H1 (cell line): ENCODE data around the gene CLDN8. TPM values are rescaled to one million over a fixed set of nuclear protein-coding genes. Genes with fewer than 3 reads are reported as not detected.

Experiments used
- CTCF ChIA-PET: fragments of 300-600 bp; sonication (Branson Sonifier 250); formaldehyde crosslinking; loops from one replicate; lab custom pipeline; 2021; ENCODE audit not compliant: partially characterized antibody; lab: Charles Lee
- POLR2A ChIA-PET: fragments of 300-600 bp; sonication (Branson Sonifier 250); formaldehyde crosslinking; loops from one replicate; lab custom pipeline; 2021; ENCODE audit warnings: inconsistent platforms; ENCODE audit not compliant: partially characterized antibody; lab: Charles Lee
- DNase-seq, 2 experiments: peaks; one replicate each; pipeline versions ENCODE4 v3.0.0 to v3.0.0-alpha.2; 2010 to 2022; ENCODE audit warnings: low spot score in 2 of 2, low read depth in 1 of 2, mixed read lengths in 1 of 2
- FAIRE-seq: peaks from 2 replicates; lab custom pipeline; 2011; peaks lifted over from hg19 to GRCh38; lab: Jason Lieb, UNC
- H2AFZ ChIP-seq: 2 replicates; pipeline ENCODE4 v1.8.1; 2012; ENCODE audit warnings: low read length, inconsistent platforms
- H2AK5ac ChIP-seq: 2 replicates; pipeline ENCODE4 v1.6.1; 2013; ENCODE audit warnings: low read depth, low read length
- H2BK120ac ChIP-seq: replicated peaks from 2 replicates; pipeline ENCODE3; 2013; ENCODE audit warnings: low read depth, low read length, inconsistent platforms
- H2BK12ac ChIP-seq: 2 replicates; pipeline ENCODE4 v1.6.1; 2013; ENCODE audit warnings: low read depth, low read length
- H2BK15ac ChIP-seq: 2 replicates; pipeline ENCODE4 v1.6.1; 2013; ENCODE audit warnings: low read length
- H2BK20ac ChIP-seq: 2 replicates; pipeline ENCODE4 v1.6.1; 2013; ENCODE audit warnings: low read length
- H2BK5ac ChIP-seq: 2 replicates; pipeline ENCODE4 v1.6.1; 2013; ENCODE audit warnings: low read depth, low read length
- H3K14ac ChIP-seq: 2 replicates; pipeline ENCODE4 v1.6.1; 2013; ENCODE audit warnings: inconsistent platforms; ENCODE audit not compliant: insufficient read length
- H3K18ac ChIP-seq: 2 replicates; pipeline ENCODE4 v1.6.1; 2013; ENCODE audit warnings: low read length; ENCODE audit errors: extremely low read depth
- H3K23ac ChIP-seq: 2 replicates; pipeline ENCODE4 v1.6.1; 2013; ENCODE audit warnings: inconsistent platforms; ENCODE audit not compliant: insufficient read length
- H3K23me2 ChIP-seq: 2 replicates; pipeline ENCODE4 v1.6.1; 2013; ENCODE audit warnings: low read depth, low read length
- H3K27ac ChIP-seq: 2 replicates; pipeline ENCODE4 v1.6.1; 2011; ENCODE audit warnings: low read depth, low read length, inconsistent platforms
- H3K27me3 ChIP-seq, 4 experiments: replicated peaks in 1 of 4; 1 replicate in 1 of 4; 2 replicates in 3 of 4; pipeline versions ENCODE4 v1.6.1 to v1.8.1; 2011 to 2013; ENCODE audit warnings: low read length in 3 of 4, mild to moderate bottlenecking in 3 of 4, inconsistent platforms in 2 of 4, mixed read lengths in 2 of 4, moderate library complexity in 1 of 4; ENCODE audit not compliant: control insufficient read depth in 3 of 4, insufficient read depth in 3 of 4; ENCODE audit errors: extremely low read depth in 1 of 4
- H3K36me3 ChIP-seq, 4 experiments: 2 replicates each; pipeline versions ENCODE4 v1.6.1 to v1.8.1; 2011 to 2013; ENCODE audit warnings: mild to moderate bottlenecking in 4 of 4, low read length in 3 of 4, moderate library complexity in 2 of 4, control low read depth in 1 of 4, inconsistent platforms in 1 of 4; ENCODE audit not compliant: insufficient read depth in 4 of 4, control insufficient read depth in 2 of 4
- H3K4ac ChIP-seq: replicated peaks from 2 replicates; pipeline ENCODE3; 2013; ENCODE audit warnings: low read length, low read depth, mixed read lengths, inconsistent platforms; ENCODE audit not compliant: insufficient read length
- H3K4me1 ChIP-seq, 4 experiments: replicated peaks in 1 of 4; 1 replicate in 1 of 4; 2 replicates in 3 of 4; pipeline versions ENCODE4 v1.6.1 to v1.8.1; 2011 to 2013; ENCODE audit warnings: low read length in 3 of 4, inconsistent platforms in 2 of 4, mixed read lengths in 1 of 4; ENCODE audit not compliant: insufficient read depth in 4 of 4, control insufficient read depth in 3 of 4
- H3K4me2 ChIP-seq, 2 experiments: 2 replicates each; pipeline versions ENCODE4 v1.6.1 to v1.8.1; 2011 to 2013; ENCODE audit warnings: low read depth in 2 of 2, low read length in 2 of 2, control low read depth in 1 of 2, inconsistent platforms in 1 of 2, mild to moderate bottlenecking in 1 of 2; ENCODE audit not compliant: insufficient read depth in 1 of 2
- H3K4me3 ChIP-seq, 4 experiments: fragments of 200-600, 300-600 bp in 1 of 4; sonication (generic), shearing (Covaris generic), sonication (Bioruptor Twin) in 1 of 4; 2 replicates each; pipeline versions ENCODE4 v1.5.1 to v1.8.1; 2011 to 2016; ENCODE audit warnings: low read length in 4 of 4, low read depth in 3 of 4, control low read depth in 2 of 4, inconsistent platforms in 2 of 4, mild to moderate bottlenecking in 2 of 4, mixed read lengths in 1 of 4, moderate library complexity in 1 of 4; ENCODE audit not compliant: insufficient read depth in 2 of 4; ENCODE audit errors: extremely low read depth in 1 of 4
- H3K56ac ChIP-seq: replicated peaks from 2 replicates; pipeline ENCODE3; 2013; ENCODE audit warnings: low read depth, mild to moderate bottlenecking, mixed read lengths, low read length, inconsistent platforms; ENCODE audit not compliant: insufficient read length
- H3K79me1 ChIP-seq: 2 replicates; pipeline ENCODE4 v1.6.1; 2013; ENCODE audit warnings: low read depth, low read length, control low read depth
- H3K79me2 ChIP-seq, 2 experiments: 2 replicates each; pipeline versions ENCODE4 v1.6.1 to v1.8.1; 2012 to 2013; ENCODE audit warnings: low read length in 2 of 2, mild to moderate bottlenecking in 2 of 2, inconsistent platforms in 1 of 2; ENCODE audit not compliant: insufficient read depth in 2 of 2, control insufficient read depth in 1 of 2
- H3K9ac ChIP-seq, 4 experiments: replicated peaks in 1 of 4; 1 replicate in 1 of 4; 2 replicates in 3 of 4; pipeline versions ENCODE4 v1.6.1 to v1.8.1; 2011 to 2013; ENCODE audit warnings: low read depth in 3 of 4, low read length in 3 of 4, control low read depth in 2 of 4, mild to moderate bottlenecking in 2 of 4, moderate library complexity in 2 of 4, inconsistent platforms in 1 of 4; ENCODE audit errors: extremely low read depth in 1 of 4
- H3K9me3 ChIP-seq, 2 experiments: 2 replicates each; pipeline versions ENCODE4 v1.6.1 to v1.8.1; 2012 to 2013; ENCODE audit warnings: mild to moderate bottlenecking in 2 of 2, moderate library complexity in 2 of 2, control low read depth in 1 of 2, inconsistent platforms in 1 of 2, low read depth in 1 of 2, low read length in 1 of 2, mixed read lengths in 1 of 2; ENCODE audit not compliant: insufficient read depth in 2 of 2
- H4K20me1 ChIP-seq, 2 experiments: replicated peaks in 1 of 2; 2 replicates each; pipeline versions ENCODE3 to v1.8.1; 2011 to 2013; ENCODE audit warnings: inconsistent platforms in 2 of 2, low read length in 2 of 2, mild to moderate bottlenecking in 1 of 2; ENCODE audit not compliant: insufficient read depth in 2 of 2, control insufficient read depth in 1 of 2
- H4K5ac ChIP-seq: 2 replicates; pipeline ENCODE4 v1.6.1; 2013; ENCODE audit warnings: low read length, low read depth, mixed read lengths, inconsistent platforms; ENCODE audit not compliant: insufficient read length
- H4K8ac ChIP-seq: 2 replicates; pipeline ENCODE4 v1.8.0; 2013; ENCODE audit warnings: mild to moderate bottlenecking, moderate library complexity, low read length, inconsistent platforms; ENCODE audit not compliant: insufficient read depth; ENCODE audit errors: extremely low read depth
- H4K91ac ChIP-seq: replicated peaks from 2 replicates; pipeline ENCODE3; 2013; ENCODE audit warnings: low read length, mixed read lengths, inconsistent platforms; ENCODE audit not compliant: insufficient read length
- CHD1 ChIP-seq: IDR thresholded peaks from 2 replicates; pipeline ENCODE4 v1.6.1; 2012; ENCODE audit warnings: low read depth, low read length, improper control_type of control experiment
- EGR1 ChIP-seq: IDR thresholded peaks from 2 replicates; pipeline ENCODE4 v1.6.1; 2011; ENCODE audit warnings: low read depth, low read length, borderline replicate concordance
- JUN ChIP-seq: IDR thresholded peaks from 2 replicates; pipeline ENCODE4 v1.6.1; 2011; ENCODE audit warnings: low read depth, mild to moderate bottlenecking, improper control_type of control experiment, low read length
- JUND ChIP-seq: IDR thresholded peaks from 2 replicates; pipeline ENCODE4 v1.6.1; 2011; ENCODE audit warnings: mild to moderate bottlenecking, improper control_type of control experiment, low read length
- RBBP5 ChIP-seq: IDR thresholded peaks from 2 replicates; pipeline ENCODE4 v1.7.1; 2012; ENCODE audit warnings: low read depth, mild to moderate bottlenecking, inconsistent platforms, low read length, moderate library complexity, borderline replicate concordance
- RXRA ChIP-seq: IDR thresholded peaks from 2 replicates; pipeline ENCODE4 v1.6.1; 2011; ENCODE audit warnings: low read depth, mild to moderate bottlenecking, low read length, moderate library complexity; ENCODE audit not compliant: insufficient read depth
- SIN3A ChIP-seq, 2 experiments: IDR thresholded peaks in 1 of 2; conservative IDR thresholded peaks in 1 of 2; 2 replicates each; pipeline ENCODE4 v1.6.1; 2011 to 2012; ENCODE audit warnings: low read length in 2 of 2, improper control_type of control experiment in 1 of 2, low read depth in 1 of 2, mild to moderate bottlenecking in 1 of 2
- WGBS, 2 experiments: shearing (Covaris generic) in 1 of 2; methylation state at CpG; one replicate each; pipeline versions ENCODE4 v1.1.6 to v1.1.7; 2013 to 2015; ENCODE audit warnings: low lambda C conversion rate in 2 of 2, mixed read lengths in 2 of 2, inconsistent platforms in 1 of 2, low coverage in 1 of 2, missing lambda C conversion rate in 1 of 2; ENCODE audit not compliant: insufficient replicate concordance in 2 of 2, insufficient coverage in 1 of 2, insufficient read length in 1 of 2; ENCODE audit errors: extremely low coverage in 1 of 2, missing lambda C conversion rate in 1 of 2; 5-methylcytosine and 5-hydroxymethylcytosine counted together
- polyA plus RNA-seq, 7 experiments: library from polyadenylated mRNA; depleted of rRNA in 3 of 7; stranded (reverse) in 5 of 7; unstranded in 2 of 7; fragments of >200 nt in 5 of 7; fragments of 200-250 nt in 2 of 7; gene quantifications; 1 replicate in 5 of 7; 2 replicates in 1 of 7; 4 replicates in 1 of 7; pipeline versions ENCODE4 v1.2.1 to v1.2.3, GENCODE V29; 2011 to 2013; ENCODE audit warnings: missing spikeins in 2 of 7, mixed read lengths in 2 of 7
- total RNA-seq: library from RNA; stranded (reverse); fragmentation: NEBNext Ultra II Directional; extraction: Animal tissue kit (Norgen Biotek cat#: 25700); gene quantifications from 2 replicates; pipeline ENCODE4 v1.2.1, GENCODE V29; 2021
- TF ChIP-seq, protein P1 (sequence below), 3 experiments: IDR thresholded peaks; 1 replicate in 2 of 3; 2 replicates in 1 of 3; pipeline versions ENCODE4 v1.5.1 to v1.6.1; 2011; ENCODE audit warnings: low read length in 3 of 3, mild to moderate bottlenecking in 3 of 3, inconsistent platforms in 2 of 3, low read depth in 1 of 3, moderate library complexity in 1 of 3; ENCODE audit not compliant: insufficient read depth in 1 of 3; ENCODE audit errors: control extremely low read depth in 1 of 3
- TF ChIP-seq, protein P2 (sequence below): IDR thresholded peaks from 2 replicates; pipeline ENCODE4 v1.6.1; 2011; ENCODE audit warnings: low read length, improper control_type of control experiment

Gene CLDN8
- total and polyA plus RNA-seq, 2 of the 8 experiments (the other 6 are each of a cell fraction or from before 2014, with no cell fraction given), result not detected

DNA sequence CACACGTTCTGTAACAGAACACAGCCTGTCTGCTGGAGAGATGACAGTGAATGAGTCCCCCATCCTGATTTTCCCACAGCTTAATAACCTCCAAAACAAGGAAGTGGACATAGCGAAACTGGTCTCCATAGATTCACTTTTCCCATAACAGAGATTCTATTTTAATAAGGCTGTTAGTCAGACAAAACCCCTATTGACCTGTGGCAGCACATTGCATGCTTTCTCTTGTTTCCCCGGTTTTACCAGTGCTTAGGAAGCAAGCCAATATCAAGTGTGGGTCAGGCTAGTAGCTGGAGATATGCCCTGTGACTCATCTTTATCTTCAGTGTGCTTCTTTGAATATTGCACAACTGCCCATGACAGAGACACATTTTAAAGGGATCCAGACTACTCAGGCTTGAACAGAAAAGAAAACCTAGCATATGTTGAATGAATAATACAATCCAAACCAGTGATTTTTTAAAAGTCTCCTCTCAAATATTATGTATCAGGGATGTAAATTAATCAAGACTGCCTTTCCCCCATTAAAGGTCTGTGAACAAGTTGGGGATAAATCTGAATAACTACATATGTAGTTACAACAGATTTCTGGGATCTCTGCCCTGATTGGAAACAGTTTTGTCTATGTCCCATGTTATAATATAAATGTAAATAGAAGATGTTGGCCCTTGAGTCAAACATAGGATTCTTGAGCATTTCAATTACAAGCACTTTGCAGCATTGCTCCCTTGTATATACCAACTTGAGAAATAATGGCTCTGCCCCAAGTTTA lies 11.9 kb upstream of the CLDN8 start:
- Histone ChIP-seq H3K23me2 (no peaks in the 10 kb centered on the region), H4K91ac (no peak overlapping the region), H4K8ac (no peak overlapping the region), H2BK15ac (no peak overlapping the region), H3K18ac (no peak overlapping the region), H3K4me3 (no peak overlapping the region), H3K56ac (no peak overlapping the region), H3K9me3 (no peaks in the 10 kb centered on the region), H3K14ac (no peak overlapping the region), H3K4ac (no peak overlapping the region), H4K20me1 (no peaks in the 10 kb centered on the region), H2BK12ac (no peak overlapping the region), H3K27me3 (no peaks in the 10 kb centered on the region), H3K79me1 (no peaks in the 10 kb centered on the region), H3K79me2 (no peaks in the 10 kb centered on the region), H3K9ac (no peak overlapping the region), H2BK5ac (no peak overlapping the region), H3K4me1 (no peaks in the 10 kb centered on the region), H2AK5ac (no peak overlapping the region), H3K36me3 (no peaks in the 10 kb centered on the region), H4K5ac (no peak overlapping the region), H3K4me2 (no peak overlapping the region), H2BK120ac (no peak overlapping the region), H2BK20ac (no peak overlapping the region), H3K23ac (no peak overlapping the region), H3K27ac (no peak overlapping the region), H2AFZ (no peak overlapping the region)
- 87% methylated on average over 3 of the region's 3 CpGs; no CpG with 5 or more reads in 1 of the 2 experiments for WGBS, 2 experiments
- DNase-seq, result no peak
- ChIA-PET POLR2A (no interaction called here), CTCF (interaction anchor here (0.5 to 1.2 kb wide), 4 partner anchors 16 to 183 kb away, joined by 3 read pairs; no protein-coding TSS in a partner anchor)
- FAIRE-seq, result no peak
- TF ChIP-seq, protein P1, sequence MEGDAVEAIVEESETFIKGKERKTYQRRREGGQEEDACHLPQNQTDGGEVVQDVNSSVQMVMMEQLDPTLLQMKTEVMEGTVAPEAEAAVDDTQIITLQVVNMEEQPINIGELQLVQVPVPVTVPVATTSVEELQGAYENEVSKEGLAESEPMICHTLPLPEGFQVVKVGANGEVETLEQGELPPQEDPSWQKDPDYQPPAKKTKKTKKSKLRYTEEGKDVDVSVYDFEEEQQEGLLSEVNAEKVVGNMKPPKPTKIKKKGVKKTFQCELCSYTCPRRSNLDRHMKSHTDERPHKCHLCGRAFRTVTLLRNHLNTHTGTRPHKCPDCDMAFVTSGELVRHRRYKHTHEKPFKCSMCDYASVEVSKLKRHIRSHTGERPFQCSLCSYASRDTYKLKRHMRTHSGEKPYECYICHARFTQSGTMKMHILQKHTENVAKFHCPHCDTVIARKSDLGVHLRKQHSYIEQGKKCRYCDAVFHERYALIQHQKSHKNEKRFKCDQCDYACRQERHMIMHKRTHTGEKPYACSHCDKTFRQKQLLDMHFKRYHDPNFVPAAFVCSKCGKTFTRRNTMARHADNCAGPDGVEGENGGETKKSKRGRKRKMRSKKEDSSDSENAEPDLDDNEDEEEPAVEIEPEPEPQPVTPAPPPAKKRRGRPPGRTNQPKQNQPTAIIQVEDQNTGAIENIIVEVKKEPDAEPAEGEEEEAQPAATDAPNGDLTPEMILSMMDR (IDR thresholded peaks at IDR 0.05; ENCODE audit: control extremely low read depth in 1 of 3, insufficient read depth in 1 of 3, low read depth in 1 of 3, low read length in 3 of 3), result no peak
- TF ChIP-seq JUND (no peak), EGR1 (no peak), JUN (no peak), CHD1 (no peak), RBBP5 (no peak), RXRA (no peak), SIN3A (conservative IDR thresholded peaks at IDR 0.05 in 1 of 2, IDR thresholded peaks at IDR 0.05 in 1 of 2; ENCODE audit: low read depth in 1 of 2, low read length in 2 of 2) (no peak)
- TF ChIP-seq, protein P2, sequence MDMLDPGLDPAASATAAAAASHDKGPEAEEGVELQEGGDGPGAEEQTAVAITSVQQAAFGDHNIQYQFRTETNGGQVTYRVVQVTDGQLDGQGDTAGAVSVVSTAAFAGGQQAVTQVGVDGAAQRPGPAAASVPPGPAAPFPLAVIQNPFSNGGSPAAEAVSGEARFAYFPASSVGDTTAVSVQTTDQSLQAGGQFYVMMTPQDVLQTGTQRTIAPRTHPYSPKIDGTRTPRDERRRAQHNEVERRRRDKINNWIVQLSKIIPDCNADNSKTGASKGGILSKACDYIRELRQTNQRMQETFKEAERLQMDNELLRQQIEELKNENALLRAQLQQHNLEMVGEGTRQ, result no peak
